Stimulated activated naive CD8-positive, alpha-beta T cell treated with anti-CD3 and anti-CD28 coated beads, Interleukin-15, amount 100 ng/mL, for 72 hours (primary cell): Measurements from ENCODE around the gene GAD1.
A peak's percentile ranks its signal among the peaks of the same experiment; 100 is the strongest.

Experiments
- ATAC-seq: fragments of 150-1000 bp; cut with Tn5 transposase; 2 replicates; pipeline ENCODE4 v1.10.0; 2021; ENCODE audit warnings: mild to moderate bottlenecking, moderate library complexity
- DNase-seq, 2 donors: peaks; one replicate each; pipeline ENCODE4 v3.0.0; 2021 to 2022
- H3K27ac Mint-ChIP-seq, 2 donors: one replicate each; pipeline ENCODE4 v1.8.0; 2022; ENCODE audit warnings: mild to moderate bottlenecking in 2 of 2, mixed read lengths in 2 of 2, moderate library complexity in 2 of 2
- H3K27me3 Mint-ChIP-seq: one replicate; pipeline ENCODE4 v1.8.0; 2022; ENCODE audit warnings: mixed read lengths
- H3K4me1 Mint-ChIP-seq: one replicate; pipeline ENCODE4 v1.8.0; 2022; ENCODE audit warnings: mild to moderate bottlenecking, mixed read lengths
- H3K4me3 Mint-ChIP-seq, 2 donors: one replicate each; pipeline ENCODE4 v1.8.0; 2022; ENCODE audit warnings: mild to moderate bottlenecking in 2 of 2, mixed read lengths in 2 of 2, moderate library complexity in 1 of 2
- H3K9me3 Mint-ChIP-seq, 2 donors: one replicate each; pipeline ENCODE4 v1.8.0; 2022; ENCODE audit warnings: mixed read lengths in 2 of 2

Gene GAD1

DNA sequence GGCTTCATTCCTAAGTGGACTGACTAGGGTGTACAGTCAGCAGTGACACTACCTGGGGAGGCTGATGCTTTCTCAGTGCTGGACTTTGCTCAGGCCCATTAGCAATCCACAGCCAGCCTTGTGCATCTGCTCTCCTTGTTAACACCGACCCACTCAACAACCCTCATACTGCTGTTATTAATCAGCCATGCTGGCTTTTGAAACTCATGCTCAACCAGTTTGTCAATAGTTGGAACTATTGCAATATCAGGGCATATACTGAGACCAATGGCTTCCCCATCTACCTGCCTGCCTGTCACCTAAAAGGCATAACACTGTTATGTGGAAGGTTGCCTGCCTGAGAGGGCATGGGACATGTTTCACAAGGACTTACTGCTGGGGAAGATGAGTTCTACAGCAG lies 39.4 kb downstream of the GAD1 start:
- Mint-ChIP-seq H3K27me3 (peaks cover 8% of the 10 kb centered on the region), H3K4me3 (no peak overlapping the region), H3K9me3 (no peaks in the 10 kb centered on the region), H3K27ac (no peak overlapping the region), H3K4me1 (no peaks in the 10 kb centered on the region)
- DNase-seq (no peak), ATAC-seq (no peak)

DNA sequence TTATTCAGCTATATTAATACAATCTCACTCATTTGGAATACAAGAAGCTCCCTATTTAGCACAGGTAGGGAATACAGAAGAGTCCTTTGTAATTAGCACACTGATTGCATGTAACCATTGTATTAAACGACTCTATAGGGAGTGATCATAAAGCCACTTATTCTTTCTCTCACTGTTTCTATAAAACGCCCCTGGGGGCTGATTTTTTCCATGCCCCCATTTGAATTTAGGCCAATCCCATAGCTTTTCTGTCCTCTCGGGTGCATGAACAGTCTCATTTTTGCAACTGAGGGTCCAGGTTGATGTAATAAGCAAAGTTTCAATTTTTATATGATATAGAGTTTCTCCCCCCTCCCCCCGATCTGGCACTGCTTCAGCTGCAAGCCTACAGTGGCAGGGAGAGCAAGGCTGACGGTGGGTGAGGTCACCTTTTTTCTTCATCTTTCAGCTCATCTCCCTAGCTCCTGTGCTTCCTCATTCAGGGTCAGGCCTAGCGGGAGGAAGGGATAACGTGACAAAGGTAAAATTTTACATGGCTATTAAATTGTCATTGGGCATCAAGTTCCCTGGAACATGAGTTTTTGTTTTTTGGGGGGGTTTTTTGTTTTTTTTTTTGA lies 45.7 kb downstream of the GAD1 start:
- Mint-ChIP-seq H3K4me1 (no peaks in the 10 kb centered on the region), H3K9me3 (no peaks in the 10 kb centered on the region), H3K27me3 (peaks cover 1% of the 10 kb centered on the region), H3K4me3 (no peak overlapping the region), H3K27ac (no peak overlapping the region)
- no peak for ATAC-seq
- DNase-seq: no peak

DNA sequence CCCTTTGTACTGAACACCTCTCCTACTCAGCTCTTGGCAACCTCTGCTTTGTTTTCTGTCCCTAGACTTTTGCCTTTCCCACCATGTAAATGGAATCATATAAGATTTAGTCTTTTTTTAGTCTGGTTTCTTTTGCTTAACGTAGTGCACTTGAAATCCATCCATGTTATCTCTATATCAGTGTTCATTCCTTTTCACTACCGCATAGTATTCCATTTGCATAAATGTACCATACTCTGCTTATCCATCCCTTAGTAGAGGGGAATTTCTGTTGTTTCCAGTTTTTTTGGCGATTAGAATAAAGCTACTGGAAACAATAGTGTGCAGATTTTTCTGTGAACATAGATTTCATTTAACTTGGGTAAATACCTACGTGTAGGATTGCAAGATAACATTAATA lies 46.4 kb downstream of the GAD1 start:
- DNase-seq (no peak), ATAC-seq (no peak)
- Mint-ChIP-seq H3K27me3 (no peaks in the 10 kb centered on the region), H3K4me1 (no peaks in the 10 kb centered on the region), H3K27ac (no peak overlapping the region), H3K9me3 (no peaks in the 10 kb centered on the region), H3K4me3 (no peak overlapping the region)

DNA sequence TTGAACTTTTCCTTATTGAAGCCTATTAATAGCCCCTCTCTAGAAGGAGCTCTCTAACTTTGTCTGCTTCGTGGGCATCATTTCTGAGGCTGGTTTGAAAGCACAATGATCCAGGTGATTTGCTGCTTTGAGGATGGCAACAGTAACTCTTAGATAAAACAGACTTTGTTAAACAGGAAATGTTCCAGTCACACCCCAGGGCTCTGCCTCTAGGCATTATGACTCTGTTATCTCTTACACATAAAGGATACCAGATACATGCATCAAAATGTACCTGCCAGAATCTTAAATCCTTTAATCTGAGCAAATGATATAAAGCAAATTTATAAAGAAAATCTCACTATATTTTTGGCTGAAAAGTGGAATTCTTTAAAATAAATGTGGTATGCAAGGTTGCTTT lies 52.3 kb downstream of the GAD1 start:
- peaks cover 11% of the 10 kb centered on the region for H3K4me1 Mint-ChIP-seq
- no peak overlapping the region for H3K4me3 Mint-ChIP-seq
- DNase-seq (no peak), ATAC-seq (no peak)
- H3K9me3 Mint-ChIP-seq: no peaks in the 10 kb centered on the region
- no peak overlapping the region for H3K27ac Mint-ChIP-seq
- H3K27me3 Mint-ChIP-seq: no peaks in the 10 kb centered on the region

DNA sequence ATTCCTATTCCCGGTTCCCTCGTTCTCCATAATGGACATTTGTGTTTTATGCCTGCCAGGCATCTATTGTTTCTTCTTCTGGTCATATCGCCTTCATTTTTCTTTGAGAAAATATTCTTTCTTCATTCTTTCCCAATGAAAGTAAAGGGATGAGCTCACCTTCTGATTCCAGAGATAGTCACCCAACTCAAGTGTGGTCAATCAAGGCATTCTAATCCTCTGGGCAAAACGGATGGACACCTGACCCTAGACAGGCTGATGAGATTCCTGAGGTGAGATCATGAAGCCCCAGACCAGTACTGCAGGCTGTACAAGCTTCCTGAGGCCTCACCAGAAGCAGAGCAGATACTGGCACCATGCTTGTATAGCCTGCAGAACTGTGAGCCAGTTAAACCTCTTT lies 52.8 kb downstream of the GAD1 start:
- H3K4me3 Mint-ChIP-seq: no peak overlapping the region
- no peaks in the 10 kb centered on the region for H3K27me3 Mint-ChIP-seq
- H3K27ac Mint-ChIP-seq: no peak overlapping the region
- peaks cover 11% of the 10 kb centered on the region for H3K4me1 Mint-ChIP-seq
- DNase-seq: no peak
- H3K9me3 Mint-ChIP-seq: no peaks in the 10 kb centered on the region
- ATAC-seq: no peak

DNA sequence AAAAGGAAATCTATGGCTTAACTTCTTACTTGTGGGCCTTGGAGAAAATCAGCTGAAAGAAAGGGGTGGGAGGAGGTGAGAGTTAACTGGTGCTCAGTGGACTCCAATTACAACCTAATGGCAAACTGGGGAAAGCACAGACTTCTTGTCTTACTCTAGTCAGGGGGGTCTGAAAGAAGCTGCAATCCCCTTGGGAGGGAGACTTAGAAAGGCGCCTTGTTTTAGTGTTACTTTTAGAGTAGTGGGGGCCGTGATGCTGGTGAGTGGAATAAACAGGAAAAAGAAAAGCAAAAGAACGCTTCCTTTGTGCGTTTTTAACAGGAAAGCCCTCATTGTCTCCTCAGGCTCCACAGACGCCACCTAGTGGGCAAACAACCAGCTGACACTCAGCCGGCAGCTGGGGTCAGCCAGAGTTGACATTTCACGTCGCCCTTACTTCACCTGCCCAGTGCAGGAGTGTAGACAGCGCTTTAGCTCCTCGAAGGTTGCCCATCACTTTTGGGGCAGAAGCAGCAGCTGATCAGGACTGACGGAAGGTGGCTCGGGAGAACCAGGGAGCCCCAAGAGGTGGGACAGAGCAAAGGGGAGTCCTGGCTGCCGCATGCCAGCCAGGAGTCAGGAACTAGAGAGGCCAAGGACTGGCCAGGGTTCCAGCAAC lies 56.5 kb downstream of the GAD1 start:
- peaks cover 15% of the 10 kb centered on the region for H3K4me1 Mint-ChIP-seq
- DNase-seq (peak; percentile 65 to 75), ATAC-seq (peak; percentile 97)
- H3K27me3 Mint-ChIP-seq: no peaks in the 10 kb centered on the region
- H3K4me3 Mint-ChIP-seq: peak overlapping the region; percentile 69 to 70
- H3K27ac Mint-ChIP-seq: peak overlapping the region in 1 of 2 donors; percentile 89
- H3K9me3 Mint-ChIP-seq: no peaks in the 10 kb centered on the region

DNA sequence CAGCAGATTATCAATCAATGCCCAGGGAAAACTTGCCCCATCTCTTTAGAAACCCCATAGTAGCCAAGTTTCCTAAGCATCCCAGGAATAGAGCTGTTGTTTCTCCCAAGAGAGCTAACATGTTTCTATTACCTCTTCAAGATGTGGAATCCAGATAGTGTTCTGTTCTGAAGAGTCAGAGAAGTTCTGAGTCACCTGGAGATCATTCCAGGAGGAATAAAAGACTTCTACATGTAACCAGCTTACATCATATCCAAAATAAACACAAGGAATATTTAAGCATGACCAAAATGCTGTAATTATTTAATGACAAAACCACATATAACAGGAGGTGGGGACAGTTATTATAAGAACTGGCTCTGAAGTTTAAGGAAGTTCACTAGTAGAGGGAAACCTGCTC lies 61.4 kb downstream of the GAD1 start:
- Mint-ChIP-seq H3K4me1 (peaks cover 14% of the 10 kb centered on the region), H3K9me3 (no peaks in the 10 kb centered on the region), H3K27ac (no peak overlapping the region), H3K4me3 (peak overlapping the region; percentile 7 to 17), H3K27me3 (peaks cover 5% of the 10 kb centered on the region)
- DNase-seq: no peak
- no peak for ATAC-seq

DNA sequence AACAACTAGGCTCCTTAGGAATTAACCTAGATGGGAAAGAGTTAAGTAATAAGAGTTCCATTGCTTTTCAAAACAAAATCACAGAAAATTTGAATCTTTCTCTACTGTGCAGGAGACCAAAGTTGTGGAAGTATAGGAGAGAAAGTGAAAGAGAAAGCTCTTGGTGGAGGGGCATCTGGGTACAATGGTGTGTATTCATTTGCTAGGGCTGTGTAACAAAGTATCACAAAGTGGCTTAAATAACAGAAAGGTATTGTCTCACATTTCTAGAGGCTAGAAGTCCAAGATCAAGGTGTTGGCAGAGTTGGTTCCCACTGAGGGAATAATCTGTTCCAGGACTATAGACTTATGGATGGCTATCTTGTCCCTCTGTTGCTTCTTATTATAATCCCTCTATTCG lies 61.8 kb downstream of the GAD1 start:
- H3K4me3 Mint-ChIP-seq: peak overlapping the region; percentile 7 to 17
- no peak for DNase-seq
- no peaks in the 10 kb centered on the region for H3K9me3 Mint-ChIP-seq
- peaks cover 5% of the 10 kb centered on the region for H3K27me3 Mint-ChIP-seq
- peak; percentile 74 for ATAC-seq
- H3K4me1 Mint-ChIP-seq: peaks cover 9% of the 10 kb centered on the region
- H3K27ac Mint-ChIP-seq: no peak overlapping the region

DNA sequence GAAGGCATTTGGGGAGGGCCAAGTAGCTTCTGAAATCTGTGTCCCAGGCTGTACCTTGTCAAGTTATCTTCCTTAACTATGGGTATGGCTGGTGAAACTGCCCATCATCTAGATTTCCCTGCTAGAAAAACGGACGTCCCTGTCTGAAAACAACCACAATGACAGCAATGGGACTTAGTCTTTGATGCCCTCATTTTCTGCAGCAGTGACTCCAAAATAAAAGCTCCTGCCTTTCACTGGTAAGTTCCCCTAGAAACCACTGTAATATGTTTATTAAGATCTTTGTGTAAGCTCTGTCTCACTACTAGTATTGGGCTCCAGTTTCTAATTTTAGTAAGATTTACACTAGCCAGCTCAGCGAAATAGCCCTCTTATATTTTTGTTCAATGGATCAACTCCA lies 65.2 kb downstream of the GAD1 start:
- Mint-ChIP-seq H3K4me3 (no peak overlapping the region), H3K27ac (no peak overlapping the region)
- no peak for DNase-seq

DNA sequence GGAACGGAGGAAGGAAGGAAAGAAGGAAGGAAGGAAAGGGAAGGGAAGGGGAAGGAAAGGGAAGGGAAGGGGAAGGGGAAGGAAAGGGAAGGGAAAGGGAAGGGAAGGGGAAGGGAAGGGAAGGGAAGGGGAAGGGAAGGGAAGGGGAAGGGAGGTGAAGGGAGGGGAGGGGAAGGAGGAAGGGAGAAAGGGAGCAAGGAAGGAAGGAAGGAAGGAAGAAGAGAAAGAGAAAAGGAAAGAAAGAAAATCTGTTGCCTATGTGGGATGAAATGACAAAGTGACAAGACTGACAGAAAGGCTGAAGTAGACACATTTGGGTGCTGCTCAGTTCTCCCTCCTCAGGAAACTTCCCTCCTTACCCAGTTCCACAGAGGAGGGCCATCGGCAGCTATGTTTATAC lies 66.1 kb downstream of the GAD1 start:
- no peak overlapping the region for H3K27ac Mint-ChIP-seq
- H3K4me1 Mint-ChIP-seq: peaks cover 8% of the 10 kb centered on the region
- no peaks in the 10 kb centered on the region for H3K9me3 Mint-ChIP-seq
- ATAC-seq: no peak
- H3K4me3 Mint-ChIP-seq: no peak overlapping the region
- DNase-seq: no peak
- peaks cover 5% of the 10 kb centered on the region for H3K27me3 Mint-ChIP-seq

More for the DNA sequence above, 65.2 kb downstream of the GAD1 start:
- Mint-ChIP-seq H3K4me1 (peaks cover 8% of the 10 kb centered on the region), H3K27me3 (peaks cover 5% of the 10 kb centered on the region), H3K9me3 (no peaks in the 10 kb centered on the region)
- no peak for ATAC-seq

DNA sequence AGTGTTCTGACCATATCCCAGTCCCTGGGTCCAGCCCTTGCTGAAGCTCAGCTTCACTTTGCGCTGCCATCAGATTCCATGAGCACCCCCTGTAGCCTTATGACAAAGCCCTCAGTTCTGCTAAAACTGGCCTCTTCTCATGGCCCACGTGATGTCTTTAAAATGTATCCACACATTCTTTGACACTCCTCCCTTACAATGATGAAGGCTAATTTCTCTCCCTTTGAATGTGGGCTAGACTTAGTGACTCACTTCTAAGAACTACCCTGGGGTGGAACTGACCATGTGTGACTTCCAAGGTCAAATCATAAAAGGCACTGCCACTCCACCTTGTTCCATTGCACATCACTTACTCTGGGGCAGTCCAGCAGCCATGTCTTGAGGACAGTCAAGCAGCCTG lies 67.0 kb downstream of the GAD1 start:
- Mint-ChIP-seq H3K27ac (no peak overlapping the region), H3K9me3 (no peaks in the 10 kb centered on the region), H3K27me3 (peaks cover 5% of the 10 kb centered on the region), H3K4me1 (no peaks in the 10 kb centered on the region), H3K4me3 (no peak overlapping the region)
- DNase-seq (no peak), ATAC-seq (peak; percentile 23)

DNA sequence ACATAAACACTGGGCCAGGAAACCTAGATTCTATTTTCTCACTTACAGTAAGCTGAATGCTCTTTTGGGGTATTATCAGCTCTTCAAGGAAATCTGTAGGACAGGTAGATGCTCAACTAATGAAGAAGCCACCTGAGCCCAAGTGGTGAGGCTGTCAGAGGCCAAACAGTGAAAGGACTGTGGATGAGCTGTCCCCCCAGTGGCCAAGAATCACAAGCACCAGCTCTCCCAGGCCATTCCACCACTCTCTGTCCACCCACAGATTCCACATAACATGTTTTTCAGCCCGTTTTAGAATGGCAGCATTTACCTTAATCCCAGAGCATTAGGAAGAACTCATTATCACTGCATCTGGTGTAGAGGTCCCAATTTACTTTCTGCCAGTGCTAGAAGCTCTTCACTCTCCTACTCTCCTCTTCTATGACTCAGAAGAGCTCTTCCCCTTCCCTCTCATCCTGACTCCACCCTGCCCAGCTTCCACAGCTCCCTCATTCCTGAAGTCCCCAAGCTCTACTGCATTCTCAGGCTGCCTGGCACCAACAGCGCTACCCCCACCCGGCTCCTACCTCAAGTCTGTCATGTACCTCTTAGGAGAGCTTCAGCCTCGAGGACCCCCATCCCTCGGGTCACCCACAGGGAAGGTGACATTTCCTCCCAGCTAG lies 68.6 kb downstream of the GAD1 start:
- Mint-ChIP-seq H3K27me3 (peaks cover 5% of the 10 kb centered on the region), H3K27ac (no peak overlapping the region), H3K4me1 (no peaks in the 10 kb centered on the region), H3K4me3 (no peak overlapping the region), H3K9me3 (no peaks in the 10 kb centered on the region)
- ATAC-seq: no peak
- no peak for DNase-seq

DNA sequence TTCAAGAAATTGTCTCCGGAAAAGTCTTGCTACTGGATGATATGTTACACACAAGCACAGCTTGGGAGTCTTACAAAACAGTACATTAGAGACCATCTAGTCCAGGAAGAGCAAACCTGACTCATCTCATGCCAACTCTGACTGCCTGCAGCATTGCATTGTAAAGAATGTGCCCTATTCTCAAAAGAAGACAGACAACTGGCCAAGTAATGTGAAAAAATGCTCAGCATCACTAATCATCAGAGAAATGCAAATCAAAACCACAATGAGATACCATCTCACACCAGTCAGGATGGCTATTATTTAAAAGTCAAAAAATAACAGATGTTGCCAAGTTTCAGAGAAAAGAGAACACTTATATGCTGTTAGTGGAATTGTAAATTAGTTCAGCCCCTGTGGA lies 69.7 kb downstream of the GAD1 start:
- DNase-seq: no peak
- no peak for ATAC-seq
- Mint-ChIP-seq H3K27ac (no peak overlapping the region), H3K4me1 (no peaks in the 10 kb centered on the region), H3K27me3 (peaks cover 5% of the 10 kb centered on the region), H3K4me3 (no peak overlapping the region), H3K9me3 (no peaks in the 10 kb centered on the region)

DNA sequence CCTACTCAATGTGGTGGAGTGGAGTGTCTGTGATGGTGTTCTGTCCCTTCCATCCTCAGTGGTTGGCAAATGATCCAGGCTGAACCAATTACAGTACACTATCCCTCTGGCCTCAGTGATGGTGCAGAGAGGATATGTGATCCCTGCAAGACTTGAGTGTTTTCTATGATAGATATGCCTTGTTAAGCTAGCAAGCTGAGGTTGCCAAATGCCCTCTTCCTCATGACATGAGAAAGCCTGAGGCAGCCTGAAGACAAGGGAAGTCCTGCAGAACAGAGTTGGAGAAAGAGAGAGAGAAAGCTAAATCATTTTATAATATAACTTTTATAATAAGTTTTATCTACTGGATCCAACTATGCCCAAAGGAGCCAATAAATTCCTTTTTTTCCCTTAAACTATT lies 70.8 kb downstream of the GAD1 start:
- H3K4me1 Mint-ChIP-seq: no peaks in the 10 kb centered on the region

DNA sequence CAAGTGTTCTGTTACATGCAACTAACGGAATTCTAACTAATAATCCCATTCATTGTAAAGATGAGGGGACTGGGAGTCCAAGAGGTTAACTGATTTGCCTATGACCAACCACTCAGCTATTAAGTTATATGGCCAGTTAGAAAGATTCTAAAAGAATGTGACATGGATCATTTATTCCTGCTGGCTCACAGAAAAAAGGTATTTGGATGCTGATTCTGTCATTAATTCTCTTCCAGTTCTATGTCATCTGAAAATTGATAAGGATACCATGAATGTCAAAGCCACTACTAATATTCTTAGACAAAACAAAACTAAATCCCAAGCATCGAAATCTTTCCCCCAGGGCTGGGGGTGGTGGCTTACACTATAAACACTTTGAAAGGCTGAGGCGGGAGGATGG lies 71.2 kb downstream of the GAD1 start:
- Mint-ChIP-seq H3K4me1 (no peaks in the 10 kb centered on the region), H3K27me3 (no peaks in the 10 kb centered on the region), H3K27ac (no peak overlapping the region), H3K9me3 (no peaks in the 10 kb centered on the region), H3K4me3 (no peak overlapping the region)
- no peak for DNase-seq
- ATAC-seq: no peak

More for the DNA sequence above, 70.8 kb downstream of the GAD1 start:
- no peak overlapping the region for H3K4me3 Mint-ChIP-seq
- no peak for DNase-seq
- no peak for ATAC-seq
- no peaks in the 10 kb centered on the region for H3K9me3 Mint-ChIP-seq
- no peak overlapping the region for H3K27ac Mint-ChIP-seq
- H3K27me3 Mint-ChIP-seq: peaks cover under 1% of the 10 kb centered on the region

DNA sequence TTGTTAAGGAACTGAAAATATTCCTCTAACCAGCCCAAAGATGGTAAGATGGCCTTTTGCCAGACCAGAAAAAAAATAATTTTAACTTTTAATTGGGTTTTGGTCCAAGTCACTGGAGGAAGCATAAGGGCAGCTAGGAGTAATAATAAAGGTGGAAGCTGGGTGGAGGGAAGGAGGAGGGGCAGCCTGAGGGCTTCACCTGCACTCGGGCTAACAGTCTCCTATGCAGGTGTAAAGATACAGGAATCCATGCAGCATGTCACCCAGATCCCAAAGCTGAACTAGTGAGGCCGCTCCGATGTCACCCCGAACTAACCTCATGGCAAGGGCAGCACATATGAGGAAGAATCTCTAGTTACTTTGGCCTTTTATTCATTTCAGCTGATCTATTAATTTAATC lies 75.2 kb downstream of the GAD1 start:
- no peak for ATAC-seq
- H3K9me3 Mint-ChIP-seq: no peaks in the 10 kb centered on the region
- no peaks in the 10 kb centered on the region for H3K4me1 Mint-ChIP-seq
- no peaks in the 10 kb centered on the region for H3K27me3 Mint-ChIP-seq
- DNase-seq: no peak
- no peak overlapping the region for H3K4me3 Mint-ChIP-seq
- H3K27ac Mint-ChIP-seq: no peak overlapping the region
